ENCODE data around the gene HBP1.
A peak's percentile ranks its signal among the peaks of the same experiment; 100 is the strongest.
"Not testable (repeated sequence)": the region's sequence is repeated elsewhere in the genome, so short reads cannot be mapped to it uniquely, and the experiment has no call there.

HBP1 gene

GRCh38 chr7:107152011-107152410 is 16.8 kb upstream of the HBP1 start:
- DNase-seq (ENCODE audit: low read depth in 4 of 4, low spot score in 1 of 4), result no peak

- DNase-seq (ENCODE audit: low read depth in 4 of 4, low spot score in 1 of 4), result no peak
Measured at GRCh38 chr7:107154826-107155225, 14.0 kb upstream of the HBP1 start.

- not testable (repeated sequence) for DNase-seq (ENCODE audit: low read depth in 4 of 4, low spot score in 1 of 4)
Measured at GRCh38 chr7:107155726-107156125, 13.1 kb upstream of the HBP1 start.

- DNase-seq (ENCODE audit: low read depth in 4 of 4, low spot score in 1 of 4), result no peak
Measured at GRCh38 chr7:107157091-107157490, 11.7 kb upstream of the HBP1 start.

GRCh38 chr7:107158028-107158427 is 10.8 kb upstream of the HBP1 start:
- no peak for DNase-seq (ENCODE audit: low read depth in 4 of 4, low spot score in 1 of 4)

- no peak for DNase-seq (ENCODE audit: low read depth in 4 of 4, low spot score in 1 of 4)
Measured at GRCh38 chr7:107160389-107160788, 8.4 kb upstream of the HBP1 start.

- no peak for DNase-seq (ENCODE audit: low read depth in 4 of 4, low spot score in 1 of 4)
Measured at GRCh38 chr7:107161415-107161814, 7.4 kb upstream of the HBP1 start.

GRCh38 chr7:107162475-107162874 is 6.3 kb upstream of the HBP1 start:
- DNase-seq (ENCODE audit: low read depth in 4 of 4, low spot score in 1 of 4), result no peak

GRCh38 chr7:107164092-107164491 is 4.7 kb upstream of the HBP1 start:
- DNase-seq (ENCODE audit: low read depth in 4 of 4, low spot score in 1 of 4), result no peak

GRCh38 chr7:107165341-107165740 is 3.5 kb upstream of the HBP1 start:
- DNase-seq (ENCODE audit: low read depth in 4 of 4, low spot score in 1 of 4), result no peak

- DNase-seq (ENCODE audit: low read depth in 4 of 4, low spot score in 1 of 4), result no peak
Measured at GRCh38 chr7:107166736-107167426, 1.9 kb upstream of the HBP1 start.

GRCh38 chr7:107167483-107168232 is 1.1 kb upstream of the HBP1 start:
- DNase-seq (ENCODE audit: low read depth in 4 of 4, low spot score in 1 of 4), result peak; percentile 28 to 42 (median 38)

- DNase-seq (ENCODE audit: low read depth in 4 of 4, low spot score in 1 of 4), result peak; percentile 61 to 80 (median 70)
Measured at GRCh38 chr7:107169120-107170050, 582 bp downstream of the HBP1 start.

GRCh38 chr7:107170051-107170915 is 1.5 kb downstream of the HBP1 start:
- no peak for DNase-seq (ENCODE audit: low read depth in 4 of 4, low spot score in 1 of 4)

- no peak for DNase-seq (ENCODE audit: low read depth in 4 of 4, low spot score in 1 of 4)
Measured at GRCh38 chr7:107171496-107171895, 2.7 kb downstream of the HBP1 start.

- DNase-seq (ENCODE audit: low read depth in 4 of 4, low spot score in 1 of 4), result no peak
Measured at GRCh38 chr7:107172276-107173032, 3.7 kb downstream of the HBP1 start.

- no peak for DNase-seq (ENCODE audit: low read depth in 4 of 4, low spot score in 1 of 4)
Measured at GRCh38 chr7:107173191-107173590, 4.4 kb downstream of the HBP1 start.

- DNase-seq (ENCODE audit: low read depth in 4 of 4, low spot score in 1 of 4), result no peak
Measured at GRCh38 chr7:107173691-107174406, 5.0 kb downstream of the HBP1 start.
